ENCODE results near the gene DBNDD2.

DNA sequence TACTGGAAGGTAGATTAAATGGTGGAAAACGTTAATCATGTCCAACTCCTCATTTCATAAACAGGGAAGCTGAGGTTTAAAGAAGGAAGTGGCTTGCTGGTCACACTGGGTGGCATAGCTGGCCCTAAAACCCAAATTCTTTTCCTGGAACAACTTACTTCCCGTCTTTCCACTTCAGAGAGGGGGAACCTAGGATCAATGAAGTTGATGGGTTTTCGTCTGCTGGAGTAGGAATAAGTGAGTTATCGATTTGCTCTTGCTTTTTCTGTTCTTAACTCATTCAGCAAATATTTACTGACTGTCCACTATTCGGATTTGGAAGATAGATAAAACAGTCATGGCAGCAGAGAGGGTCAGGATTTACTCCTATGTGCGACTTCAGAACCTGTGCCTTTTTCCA, 46.3 kb upstream of the DBNDD2 start:
- TF ChIP-seq, protein P1, sequence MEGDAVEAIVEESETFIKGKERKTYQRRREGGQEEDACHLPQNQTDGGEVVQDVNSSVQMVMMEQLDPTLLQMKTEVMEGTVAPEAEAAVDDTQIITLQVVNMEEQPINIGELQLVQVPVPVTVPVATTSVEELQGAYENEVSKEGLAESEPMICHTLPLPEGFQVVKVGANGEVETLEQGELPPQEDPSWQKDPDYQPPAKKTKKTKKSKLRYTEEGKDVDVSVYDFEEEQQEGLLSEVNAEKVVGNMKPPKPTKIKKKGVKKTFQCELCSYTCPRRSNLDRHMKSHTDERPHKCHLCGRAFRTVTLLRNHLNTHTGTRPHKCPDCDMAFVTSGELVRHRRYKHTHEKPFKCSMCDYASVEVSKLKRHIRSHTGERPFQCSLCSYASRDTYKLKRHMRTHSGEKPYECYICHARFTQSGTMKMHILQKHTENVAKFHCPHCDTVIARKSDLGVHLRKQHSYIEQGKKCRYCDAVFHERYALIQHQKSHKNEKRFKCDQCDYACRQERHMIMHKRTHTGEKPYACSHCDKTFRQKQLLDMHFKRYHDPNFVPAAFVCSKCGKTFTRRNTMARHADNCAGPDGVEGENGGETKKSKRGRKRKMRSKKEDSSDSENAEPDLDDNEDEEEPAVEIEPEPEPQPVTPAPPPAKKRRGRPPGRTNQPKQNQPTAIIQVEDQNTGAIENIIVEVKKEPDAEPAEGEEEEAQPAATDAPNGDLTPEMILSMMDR (conservative IDR thresholded peaks at IDR 0.05; ENCODE audit: low read length): no peak
- no peak for TF ChIP-seq EZH2phosphoT487 (IDR thresholded peaks at IDR 0.05; ENCODE audit: borderline replicate concordance)

All from Loucy (cell line).